Measurements from ENCODE around the gene COL8A1. TPM values are rescaled to one million over a fixed set of nuclear protein-coding genes. Genes with fewer than 3 reads are reported as not detected.
A peak's percentile ranks its signal among the peaks of the same experiment; 100 is the strongest.

The COL8A1 gene
- total and polyA plus RNA-seq, 9 of the 15 experiments (the other 6 are each of a cell fraction or from before 2014, with no cell fraction given) = 0.07 TPM; not detected in 8

GRCh38 chr3:99768808-99769501 is 130.6 kb downstream of the COL8A1 start:
- no peaks in the 10 kb centered on the region for H3K9me1 ChIP-seq (ENCODE audit: control insufficient read depth, insufficient read depth, low read length)
- FAIRE-seq (no peak), ATAC-seq (no peak), DNase-seq (ENCODE audit: extremely low read depth in 1 of 4, low spot score in 3 of 4) (peak in 1 of 4 experiments; percentile 1)
- TF ChIP-seq TRIM28 (IDR thresholded peaks at IDR 0.05) = no peak
- peak; percentile 4 for TF ChIP-seq MEIS2 (IDR thresholded peaks at IDR 0.05; ENCODE audit: partially characterized antibody)
- no peak for TF ChIP-seq SFPQ (IDR thresholded peaks at IDR 0.05; ENCODE audit: low read depth, low read length)
- H3K4me2 ChIP-seq (ENCODE audit: insufficient read depth, low read length) = no peak overlapping the region
- no peaks in the 10 kb centered on the region; a peak in 1 of 5 replicates for H3K4me1 ChIP-seq (replicated peaks in 1 of 2; ENCODE audit: control insufficient read depth in 2 of 2, insufficient read depth in 2 of 2, low read length in 2 of 2)
- POLR2A ChIA-PET = no interaction called here
- in situ Hi-C loops (cut with MboI) (no loop called here), intact Hi-C loops (cut with micrococcal nuclease) (no loop called here)
- H3K36me3 ChIP-seq (ENCODE audit: control insufficient read depth, insufficient read depth, low read length) = no peaks in the 10 kb centered on the region
- WGBS (ENCODE audit: insufficient coverage, low coverage, missing lambda C conversion rate) = 0% methylated on average over 2 of the region's 2 CpGs
- H3K27me3 ChIP-seq (ENCODE audit: control insufficient read depth in 2 of 2, insufficient read depth in 2 of 2, low read length in 2 of 2) = no peaks in the 10 kb centered on the region
- CTCF ChIA-PET (ENCODE audit: low intra/inter-chr PET ratio) = no interaction called here
- H4K20me1 ChIP-seq (replicated peaks; ENCODE audit: control insufficient read depth, insufficient read depth, low read length) = no peaks in the 10 kb centered on the region
- no peak overlapping the region for H2AFZ ChIP-seq (ENCODE audit: low read depth, low read length)
- no peak overlapping the region for H3K9ac ChIP-seq (ENCODE audit: insufficient read depth in 1 of 2, low read depth in 2 of 2, low read length in 2 of 2)
- no peak overlapping the region for H3K4me3 ChIP-seq
- H3K79me2 ChIP-seq (ENCODE audit: control insufficient read depth, insufficient read depth, low read length) = no peaks in the 10 kb centered on the region
- no TSS peak for BruUV-seq (replicated peaks)
- no peak overlapping the region for H3K27ac ChIP-seq (ENCODE audit: extremely low read depth, low read depth, low read length)
- no peaks in the 10 kb centered on the region for H3K9me3 ChIP-seq (replicated peaks; ENCODE audit: control insufficient read depth, insufficient read depth, low read depth, low read length)
